Measurements from ENCODE around the gene PTPN23.
"Not testable (repeated sequence)": the region's sequence is repeated elsewhere in the genome, so short reads cannot be mapped to it uniquely, and the experiment has no call there.

The PTPN23 gene

GRCh38 chr3:47370020-47370419 lies 10.8 kb upstream of the PTPN23 start:
- DNase-seq (ENCODE audit: low spot score), result not testable (repeated sequence)

DNA sequence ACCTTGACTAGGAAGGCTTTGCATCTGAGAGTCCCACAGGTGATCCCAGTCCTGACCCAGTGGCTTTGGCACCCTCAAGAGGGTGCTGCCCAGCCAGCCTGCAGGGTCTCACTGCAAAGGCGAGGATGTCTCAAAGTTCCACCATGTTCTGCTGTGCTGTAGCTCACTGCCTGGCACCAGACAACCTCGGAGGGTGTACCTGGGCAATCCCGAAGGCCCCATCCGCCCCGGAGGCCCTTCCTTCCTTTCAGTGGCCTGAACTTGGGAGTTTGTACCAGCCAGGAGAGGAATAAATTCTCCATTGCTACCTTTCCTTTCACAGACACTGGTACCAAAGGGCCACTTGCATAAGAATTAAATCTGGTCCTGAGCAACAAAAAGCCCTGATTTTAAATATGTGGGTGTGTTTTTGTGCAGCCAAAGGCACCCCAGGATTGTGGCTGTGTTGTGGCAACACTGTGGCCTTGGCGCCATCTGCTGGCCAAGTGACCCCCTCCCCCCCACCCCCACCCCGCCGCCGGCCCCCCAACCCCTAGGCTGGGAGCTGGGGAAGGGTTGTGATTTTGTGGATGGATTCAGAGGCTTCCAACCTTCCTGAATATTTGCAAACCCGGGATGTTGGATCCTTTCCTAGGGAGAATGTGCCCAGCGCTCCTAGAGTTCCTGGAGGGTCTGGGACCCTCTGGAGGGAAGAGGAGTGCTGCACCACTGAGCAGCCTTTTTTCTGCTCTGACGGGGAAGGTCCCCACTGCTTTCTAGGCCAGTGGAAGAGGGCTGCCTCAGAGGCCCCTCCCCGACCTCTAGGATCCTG lies 9.7 kb upstream of the PTPN23 start:
- DNase-seq (ENCODE audit: low spot score), result peak; percentile 25

GRCh38 chr3:47374587-47374986 lies 6.2 kb upstream of the PTPN23 start:
- no peak for DNase-seq (ENCODE audit: low spot score)

DNA sequence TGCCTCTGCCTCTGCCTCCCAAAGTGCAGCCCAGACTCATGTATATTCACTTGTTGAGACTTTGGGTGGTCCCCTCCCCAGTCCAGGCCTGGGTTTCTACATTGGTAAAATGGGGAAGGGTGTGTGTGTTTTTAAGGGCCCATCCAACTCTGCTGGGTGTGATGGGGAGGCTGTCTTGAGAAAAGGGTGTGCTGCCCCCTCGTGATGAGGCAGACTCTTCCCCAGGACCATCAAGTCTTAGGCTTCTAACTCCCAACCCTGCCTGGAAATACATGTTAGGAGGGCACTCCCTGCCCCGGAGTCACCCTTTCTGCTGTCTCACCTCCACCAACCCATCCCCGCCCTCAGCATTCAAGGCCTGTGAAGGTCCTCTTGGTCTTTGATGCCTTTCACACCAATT lies 4.4 kb upstream of the PTPN23 start:
- no peak for DNase-seq (ENCODE audit: low spot score)

DNA sequence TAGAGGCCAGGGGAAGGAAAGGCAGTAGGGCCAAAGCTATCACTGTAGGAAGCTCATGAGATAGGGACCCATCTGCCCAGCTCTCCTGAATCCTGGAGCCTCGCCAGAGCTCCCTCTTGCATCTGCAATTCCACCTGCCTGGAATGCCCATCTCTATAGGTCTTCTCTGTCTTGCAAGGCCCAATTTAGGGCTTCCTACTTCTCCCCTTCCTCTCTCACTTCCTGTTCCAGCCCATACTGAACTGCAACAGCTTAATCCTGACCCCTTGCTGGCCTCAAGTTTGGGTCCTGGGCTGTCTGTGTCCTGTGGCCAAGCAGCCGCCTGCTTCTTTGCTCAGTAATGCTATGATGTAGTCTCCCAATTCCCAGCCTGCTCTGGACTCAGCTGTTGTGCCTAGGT lies 3.6 kb upstream of the PTPN23 start:
- DNase-seq (ENCODE audit: low spot score), result no peak

GRCh38 chr3:47378869-47379268 lies 2.0 kb upstream of the PTPN23 start:
- no peak for DNase-seq (ENCODE audit: low spot score)

DNA sequence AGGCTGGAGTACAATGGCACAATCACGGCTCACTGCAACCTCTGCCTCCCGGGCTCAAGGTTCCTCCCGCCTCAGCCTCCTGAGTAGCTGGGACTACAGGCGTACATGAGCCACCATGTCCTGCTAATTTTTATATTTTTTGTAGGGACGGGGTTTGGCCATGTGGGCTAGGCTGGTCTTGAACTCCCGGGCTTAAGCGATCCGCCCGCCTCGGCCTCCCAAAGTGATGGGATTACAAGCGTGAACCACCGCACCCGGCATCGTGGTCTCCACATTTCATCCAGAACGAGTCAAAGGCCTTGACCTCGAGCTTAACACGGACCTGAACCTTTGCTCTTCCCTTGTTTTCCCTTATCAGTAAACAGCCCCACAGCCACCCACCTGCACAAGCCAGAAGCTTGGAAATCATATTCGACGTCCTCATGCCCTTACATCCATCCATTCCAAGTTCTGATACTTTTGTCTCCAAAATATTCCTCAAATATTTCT lies 1.4 kb upstream of the PTPN23 start:
- DNase-seq (ENCODE audit: low spot score), result no peak

- no peak for DNase-seq (ENCODE audit: low spot score)
Measured at GRCh38 chr3:47380026-47380600, 708 bp upstream of the PTPN23 start.

GRCh38 chr3:47381317-47382157 lies 716 bp downstream of the PTPN23 start:
- peak; percentile 70 for DNase-seq (ENCODE audit: low spot score)

DNA sequence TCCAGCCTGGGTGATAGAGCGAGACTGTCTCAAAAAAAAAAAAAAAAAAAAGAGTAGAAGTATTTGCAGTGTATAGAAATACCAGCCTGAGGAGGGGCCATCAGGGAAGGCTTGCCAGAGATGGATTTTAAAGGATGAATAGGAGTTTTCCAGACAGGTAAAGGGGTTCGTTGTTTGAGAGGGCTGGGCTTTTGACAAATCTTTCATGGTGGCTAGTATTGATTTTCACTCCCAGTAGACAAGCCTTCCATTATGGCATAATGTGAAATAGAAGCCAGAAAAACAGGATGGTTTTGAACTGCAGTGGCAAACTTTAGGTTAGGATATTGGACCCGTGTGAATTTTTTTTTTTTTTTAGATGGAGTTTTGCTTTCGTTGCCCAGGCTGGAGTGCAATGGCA lies 3.6 kb downstream of the PTPN23 start:
- no peak for DNase-seq (ENCODE audit: low spot score)

DNA sequence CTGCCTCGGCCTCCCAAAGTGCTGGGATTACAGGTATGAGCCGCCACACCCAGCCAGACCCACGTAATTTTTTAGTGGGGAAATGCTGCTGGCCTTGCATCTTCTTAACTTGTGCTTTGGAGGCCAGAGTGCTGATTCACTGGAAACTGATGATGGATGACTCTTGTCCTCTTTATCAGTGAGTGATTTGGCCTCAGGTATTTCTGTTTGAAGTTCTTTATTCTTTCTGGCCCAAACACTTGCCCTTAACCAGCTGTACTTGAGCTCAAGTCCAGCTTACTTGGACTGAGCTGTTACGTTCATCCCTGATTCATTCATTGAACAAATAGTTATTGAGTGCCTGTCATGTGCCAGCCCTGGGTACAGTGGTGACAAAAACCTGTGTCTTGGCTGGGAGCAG lies 4.2 kb downstream of the PTPN23 start:
- DNase-seq (ENCODE audit: low spot score), result no peak

DNA sequence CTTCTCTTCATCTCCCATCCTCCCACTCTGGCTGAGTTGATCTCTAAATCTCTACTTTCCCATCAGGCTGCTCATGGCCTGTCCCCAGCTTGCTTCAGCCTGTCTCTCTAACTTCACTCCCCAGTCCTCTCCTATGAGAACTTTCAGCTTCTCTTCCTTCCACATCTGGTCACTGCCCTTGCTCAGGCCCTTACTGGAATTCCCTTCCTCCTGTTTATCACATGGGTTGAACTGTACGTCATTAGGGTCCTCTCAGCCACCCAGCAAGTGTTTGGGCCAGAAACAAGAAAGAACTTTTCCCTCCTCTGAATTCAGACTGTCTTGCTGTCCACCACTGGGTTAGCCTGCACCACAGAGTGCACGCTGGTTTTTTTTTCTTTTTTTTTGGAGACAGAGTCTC lies 5.0 kb downstream of the PTPN23 start:
- no peak for DNase-seq (ENCODE audit: low spot score)

- DNase-seq (ENCODE audit: low spot score), result no peak
Measured at GRCh38 chr3:47392933-47393332, 12.1 kb downstream of the PTPN23 start.

- DNase-seq (ENCODE audit: low spot score), result no peak
Measured at GRCh38 chr3:47394140-47394870, 13.5 kb downstream of the PTPN23 start.

DNA sequence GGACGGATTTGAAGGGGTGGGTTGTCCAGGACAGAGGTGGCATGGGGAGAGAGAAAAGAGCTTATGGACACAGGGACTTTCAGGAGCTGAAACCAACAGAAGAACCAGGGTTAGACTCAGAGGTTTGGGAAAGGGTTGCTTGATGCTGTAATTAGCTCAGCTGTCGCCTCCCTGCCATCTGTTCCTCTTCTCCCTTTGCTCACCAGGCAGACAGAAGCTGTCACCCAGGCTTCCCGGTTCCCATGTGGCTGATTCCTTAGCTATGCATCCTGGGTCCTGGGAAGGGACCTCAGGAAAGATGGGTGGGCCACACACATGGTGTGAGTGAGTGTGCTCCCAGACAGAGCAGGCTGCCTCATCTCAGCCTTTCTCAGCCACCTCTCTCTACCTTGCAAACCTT lies 14.1 kb downstream of the PTPN23 start:
- no peak for DNase-seq (ENCODE audit: low spot score)

GRCh38 chr3:47398228-47398627 lies 17.4 kb downstream of the PTPN23 start:
- no peak for DNase-seq (ENCODE audit: low spot score)

- DNase-seq (ENCODE audit: low spot score), result no peak
Measured at GRCh38 chr3:47399016-47399415, 18.2 kb downstream of the PTPN23 start.

- no peak for DNase-seq (ENCODE audit: low spot score)
Measured at GRCh38 chr3:47399531-47400270, 18.9 kb downstream of the PTPN23 start.

- DNase-seq (ENCODE audit: low spot score), result no peak
Measured at GRCh38 chr3:47404431-47404876, 23.6 kb downstream of the PTPN23 start.

- DNase-seq (ENCODE audit: low spot score), result no peak
Measured at GRCh38 chr3:47404955-47405790, 24.4 kb downstream of the PTPN23 start.

Measured in CD4-positive, alpha-beta T cell treated with Interleukin-2 at 100 ng/mL for 4 hours (primary cell).